ES-I3 (cell line): Measurements from ENCODE around the gene CERS6.
A peak's percentile ranks its signal among the peaks of the same experiment; 100 is the strongest.
"Not testable (repeated sequence)": the region's sequence is repeated elsewhere in the genome, so short reads cannot be mapped to it uniquely, and the experiment has no call there.

Experiments used
- H3K36me3 ChIP-seq: 2 replicates; pipeline ENCODE4 v1.6.1; 2013; ENCODE audit warnings: mild to moderate bottlenecking, low read length, control low read depth, moderate library complexity; ENCODE audit not compliant: insufficient read depth
- H3K4me1 ChIP-seq: 2 replicates; pipeline ENCODE4 v1.6.1; 2013; ENCODE audit warnings: mild to moderate bottlenecking, control low read depth, low read length; ENCODE audit not compliant: insufficient read depth
- H3K9ac ChIP-seq: 2 replicates; pipeline ENCODE4 v1.6.1; 2013; ENCODE audit warnings: low read depth, mild to moderate bottlenecking, low read length, moderate library complexity
- H3K9me3 ChIP-seq: 2 replicates; pipeline ENCODE4 v1.6.1; 2013; ENCODE audit warnings: mild to moderate bottlenecking, low read length, moderate library complexity; ENCODE audit not compliant: control insufficient read depth, insufficient read depth

The CERS6 gene

DNA sequence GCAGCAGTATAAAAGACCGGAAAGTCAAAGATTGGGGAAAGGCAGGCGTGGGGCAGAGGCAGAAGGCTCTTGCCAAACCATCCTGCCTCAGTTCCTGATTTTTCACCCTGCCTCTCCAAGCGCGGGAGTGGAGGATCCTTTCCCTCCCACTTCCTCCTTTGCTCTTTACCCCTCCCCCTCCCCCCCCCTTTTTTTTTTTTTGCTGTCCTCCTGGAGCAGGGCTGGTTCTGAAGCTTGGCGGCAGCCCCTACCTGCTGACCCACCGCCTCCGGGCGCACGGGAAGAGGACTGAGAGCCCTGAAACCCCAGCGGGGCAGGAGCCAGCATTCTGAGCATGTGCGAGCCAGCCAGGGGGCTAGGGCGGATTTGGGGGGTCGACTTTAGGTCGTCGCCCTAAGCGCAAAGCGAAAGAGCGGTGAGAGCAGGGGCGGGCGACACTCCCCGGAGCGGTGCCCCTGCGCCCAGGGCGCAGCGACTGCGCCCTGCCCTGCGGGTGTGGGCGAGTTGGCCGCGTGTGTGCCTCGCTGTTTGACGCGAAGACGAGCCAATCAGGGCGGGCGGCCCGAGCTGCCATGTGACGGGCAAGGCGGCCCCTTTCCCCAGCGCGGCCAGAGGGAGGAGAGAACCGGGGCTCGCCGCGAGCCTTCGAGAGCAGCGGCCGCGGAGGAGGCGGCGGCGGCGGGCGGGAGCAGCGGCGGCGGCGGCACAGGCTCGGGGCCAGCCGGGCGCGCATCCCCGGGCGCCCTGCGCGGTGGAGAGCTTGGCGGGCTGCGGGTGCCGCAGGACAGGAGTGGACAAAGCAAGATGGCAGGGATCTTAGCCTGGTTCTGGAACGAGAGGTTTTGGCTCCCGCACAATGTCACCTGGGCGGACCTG is at the start of gene CERS6:
Gene CERS6 (plus strand): TSS at position 628 of the 876 bp plus-strand sequence. CDS start 177 bp downstream, at position 805.
- peak within 1 kb of the TSS; percentile 96 for H3K9ac ChIP-seq

DNA sequence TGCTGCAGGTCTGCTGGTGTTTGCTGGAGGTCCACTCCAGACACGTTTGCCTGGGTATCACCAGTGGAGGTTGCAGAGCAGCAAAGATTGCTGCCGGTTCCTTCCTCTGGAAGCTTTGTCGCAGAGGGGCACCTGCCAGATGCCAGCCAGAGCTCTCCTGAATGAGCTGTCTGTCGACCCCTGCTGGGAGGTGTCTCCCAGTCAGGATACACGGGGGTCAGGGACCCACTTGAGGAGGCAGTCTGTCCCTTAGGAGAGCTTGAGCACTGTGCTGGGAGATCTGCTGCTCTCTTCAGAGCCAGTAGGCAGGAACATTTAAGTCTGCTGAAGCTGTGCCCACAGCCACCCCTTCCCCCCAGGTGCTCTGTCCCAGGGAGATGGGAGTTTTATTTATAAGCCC is 43.8 kb upstream of the CERS6 start:
- not testable (repeated sequence) for H3K36me3 ChIP-seq, H3K4me1 ChIP-seq, H3K9ac ChIP-seq
- peaks cover 12% of the 10 kb centered on the region for H3K9me3 ChIP-seq

More for the DNA sequence above, at the start of gene CERS6:
- no peaks in the 10 kb centered on the region for H3K9me3 ChIP-seq
- no peaks in the 10 kb centered on the region for H3K36me3 ChIP-seq
- peaks cover 8% of the 10 kb centered on the region; the same call in 1 of the 2 replicates for H3K4me1 ChIP-seq

DNA sequence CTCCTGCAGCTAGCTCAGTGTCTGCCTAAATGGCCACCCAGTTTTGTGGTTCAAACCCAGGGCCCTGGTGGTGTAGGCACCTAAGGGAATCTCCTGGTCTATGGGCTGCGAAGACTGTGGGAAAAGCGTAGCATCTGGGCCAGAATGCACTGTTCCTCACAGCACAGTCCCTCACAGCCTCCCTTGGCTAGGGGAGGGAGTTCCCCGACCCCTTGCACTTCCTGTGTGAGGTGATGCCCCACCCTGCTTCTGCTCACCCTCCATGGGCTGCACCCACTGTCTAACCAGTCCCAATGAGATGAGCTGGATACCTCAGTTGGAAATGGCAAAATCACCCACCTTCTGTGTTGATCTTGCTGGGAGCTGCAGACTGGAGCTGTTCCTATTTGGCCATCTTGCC is 43.0 kb upstream of the CERS6 start:
- H3K9me3 ChIP-seq = peaks cover 12% of the 10 kb centered on the region
- not testable (repeated sequence) for H3K9ac ChIP-seq, H3K36me3 ChIP-seq, H3K4me1 ChIP-seq

DNA sequence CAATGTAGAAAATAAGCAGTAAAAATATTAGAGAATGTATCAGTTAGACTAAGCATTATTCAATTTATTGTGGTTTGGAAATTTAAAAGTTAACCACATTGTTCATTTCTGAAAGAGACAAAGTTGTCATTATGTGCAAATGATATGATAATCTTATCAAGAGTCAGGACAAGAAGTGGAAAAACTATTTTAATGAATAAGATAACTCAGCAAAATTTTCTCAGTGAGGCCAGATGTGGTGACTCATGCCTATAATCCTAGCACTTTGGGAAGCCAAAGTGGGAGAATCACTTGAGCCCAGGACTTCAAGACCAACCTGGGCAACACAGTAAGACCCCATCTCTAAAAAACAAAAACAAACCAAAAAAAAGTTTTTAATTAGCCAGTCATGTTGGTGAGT is 39.5 kb upstream of the CERS6 start:
- Histone ChIP-seq H3K36me3 (no peaks in the 10 kb centered on the region), H3K9me3 (peaks cover 12% of the 10 kb centered on the region), H3K4me1 (no peaks in the 10 kb centered on the region), H3K9ac (no peak overlapping the region)

- no peaks in the 10 kb centered on the region for H3K36me3 ChIP-seq
- no peaks in the 10 kb centered on the region for H3K9me3 ChIP-seq
- H3K4me1 ChIP-seq = peaks cover 5% of the 10 kb centered on the region; the same call in 1 of the 2 replicates
- H3K9ac ChIP-seq = no peak overlapping the region
Observed at GRCh38 chr2:168422584-168422983, 33.5 kb upstream of the CERS6 start.

DNA sequence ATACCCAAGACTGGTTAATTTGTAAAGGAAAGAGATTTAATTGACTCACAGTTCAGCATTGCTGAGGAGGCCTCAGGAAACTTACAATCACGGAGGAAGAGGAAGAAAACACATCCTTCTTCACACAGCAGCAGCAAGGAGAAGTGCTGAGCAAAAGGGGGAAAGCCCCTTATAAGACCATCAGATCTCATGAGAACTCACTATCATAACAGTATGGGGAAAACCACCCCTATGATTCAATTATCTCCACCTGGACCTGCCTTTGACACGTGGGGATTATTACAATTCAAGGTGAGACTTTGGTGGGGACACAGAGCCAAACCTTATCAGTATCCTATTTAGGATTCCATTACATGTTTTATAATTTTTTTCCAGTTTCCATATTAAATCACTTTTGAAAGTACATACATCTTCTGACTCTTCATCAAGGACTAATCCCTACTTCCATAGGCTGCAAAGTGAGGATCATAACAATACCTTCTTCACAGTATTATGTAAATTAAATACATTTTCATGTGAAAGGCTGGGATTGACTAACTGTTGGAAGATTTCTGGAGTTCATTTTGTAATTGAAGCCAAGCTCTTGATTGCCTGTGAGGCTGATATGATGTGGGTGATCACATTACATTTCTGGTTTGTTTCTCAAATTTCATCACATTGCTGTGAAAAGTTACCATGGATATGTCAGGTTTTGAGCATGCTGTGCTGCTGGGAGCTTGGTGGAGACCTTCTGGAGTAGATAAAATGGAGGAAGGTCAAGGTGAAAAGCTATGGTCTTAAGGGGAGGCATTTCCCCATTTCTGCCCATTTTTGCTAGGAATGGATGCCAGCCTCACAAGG is 31.7 kb upstream of the CERS6 start:
- Histone ChIP-seq H3K4me1 (peaks cover 5% of the 10 kb centered on the region; the same call in 1 of the 2 replicates), H3K9me3 (no peaks in the 10 kb centered on the region), H3K9ac (no peak overlapping the region), H3K36me3 (no peaks in the 10 kb centered on the region)

DNA sequence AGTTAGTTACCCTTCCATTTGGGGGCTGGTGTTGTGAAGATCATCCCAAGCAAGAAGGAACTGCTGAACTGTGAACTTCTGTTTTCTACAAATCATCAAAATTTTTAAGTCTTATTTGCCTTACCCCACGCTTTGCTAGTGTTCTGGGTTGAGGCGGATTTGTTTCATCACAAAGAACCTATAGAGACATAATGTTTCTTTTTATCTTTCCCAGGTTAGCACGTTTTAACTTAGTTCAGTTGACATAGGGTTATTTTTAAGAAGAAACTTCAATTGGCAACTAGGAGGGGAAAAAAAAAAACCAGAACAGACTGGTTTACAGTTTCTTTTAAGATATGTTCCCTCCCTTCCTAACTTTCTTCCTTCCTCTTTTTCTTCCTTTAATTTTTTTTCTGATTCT is 31.1 kb upstream of the CERS6 start:
- Histone ChIP-seq H3K36me3 (no peaks in the 10 kb centered on the region), H3K9ac (no peak overlapping the region), H3K4me1 (peaks cover 5% of the 10 kb centered on the region; the same call in 1 of the 2 replicates), H3K9me3 (no peaks in the 10 kb centered on the region)

GRCh38 chr2:168426861-168427260 is 29.2 kb upstream of the CERS6 start:
- Histone ChIP-seq H3K9me3 (no peaks in the 10 kb centered on the region), H3K9ac (no peak overlapping the region), H3K36me3 (no peaks in the 10 kb centered on the region), H3K4me1 (peaks cover 9% of the 10 kb centered on the region; the same call in 1 of the 2 replicates)

DNA sequence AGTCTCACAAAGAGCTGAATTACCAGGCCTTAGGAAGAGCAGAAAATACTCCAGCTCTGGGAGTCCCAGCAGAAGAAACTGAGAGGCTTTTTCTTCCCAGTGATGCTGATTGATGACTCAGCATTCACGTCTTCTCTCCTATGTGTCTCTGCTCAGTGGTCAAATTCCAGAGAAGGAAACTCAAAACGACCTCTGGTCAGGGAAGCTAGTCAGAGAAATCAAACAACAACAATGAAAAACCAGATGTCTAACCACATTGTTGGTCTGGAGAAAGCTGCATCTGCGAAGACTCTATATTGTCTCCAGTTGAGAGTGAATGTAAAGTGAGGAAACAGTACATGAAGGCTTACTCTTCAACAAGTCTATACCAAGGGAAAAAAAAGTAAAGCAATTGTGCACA is 28.6 kb upstream of the CERS6 start:
- Histone ChIP-seq H3K36me3 (no peaks in the 10 kb centered on the region), H3K4me1 (peaks cover 9% of the 10 kb centered on the region; the same call in 1 of the 2 replicates), H3K9ac (no peak overlapping the region), H3K9me3 (no peaks in the 10 kb centered on the region)

DNA sequence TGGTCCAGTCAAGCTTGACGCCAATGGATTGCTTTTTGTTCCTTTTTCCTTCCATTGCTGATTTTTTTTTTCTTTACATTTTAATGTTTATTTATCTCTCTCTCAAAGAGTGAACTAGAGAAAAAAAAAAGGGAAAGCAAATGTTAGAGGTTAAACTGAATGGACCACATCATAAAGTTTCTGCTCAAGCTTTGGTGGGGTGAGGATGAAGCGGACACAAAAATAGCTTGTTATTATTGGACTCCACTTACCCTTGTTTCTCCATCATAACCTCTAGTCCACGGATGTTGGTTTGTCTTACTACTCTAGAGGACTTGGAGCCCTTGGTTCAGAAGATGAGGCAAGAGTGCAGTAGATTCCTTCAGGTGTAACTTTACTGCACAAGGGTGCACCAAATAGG is 27.6 kb upstream of the CERS6 start:
- Histone ChIP-seq H3K4me1 (peaks cover 9% of the 10 kb centered on the region; the same call in 1 of the 2 replicates), H3K9me3 (no peaks in the 10 kb centered on the region), H3K36me3 (no peaks in the 10 kb centered on the region), H3K9ac (no peak overlapping the region)

DNA sequence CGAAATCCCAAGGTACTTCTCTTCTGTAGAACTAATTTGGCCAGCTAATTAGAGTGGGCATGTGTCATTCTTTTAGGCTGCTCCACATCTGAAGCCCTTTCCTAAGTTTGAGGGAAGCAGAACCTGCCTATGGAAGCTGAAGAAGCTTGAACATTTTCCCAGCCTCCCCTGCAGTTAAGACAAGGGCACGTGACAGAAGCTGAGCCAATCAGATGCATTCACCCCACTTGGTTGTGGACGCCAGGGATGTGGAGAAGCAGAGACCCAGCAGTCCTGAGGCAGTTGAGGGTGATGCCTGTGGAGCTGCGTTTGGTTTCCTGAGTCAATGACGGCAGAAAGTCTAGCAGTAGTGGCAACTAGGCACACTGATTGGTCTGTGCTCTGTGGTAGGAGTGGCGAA is 26.1 kb upstream of the CERS6 start:
- Histone ChIP-seq H3K9me3 (no peaks in the 10 kb centered on the region), H3K9ac (no peak overlapping the region), H3K4me1 (0 out of 2 replicates have a peak, but pooled peaks cover 4% of the 10 kb centered on the region), H3K36me3 (no peaks in the 10 kb centered on the region)

GRCh38 chr2:168430431-168430830 is 25.6 kb upstream of the CERS6 start:
- Histone ChIP-seq H3K4me1 (0 out of 2 replicates have a peak, but pooled peaks cover 4% of the 10 kb centered on the region), H3K9me3 (no peaks in the 10 kb centered on the region), H3K36me3 (no peaks in the 10 kb centered on the region), H3K9ac (no peak overlapping the region)

- Histone ChIP-seq H3K36me3 (no peaks in the 10 kb centered on the region), H3K4me1 (0 out of 2 replicates have a peak, but pooled peaks cover 4% of the 10 kb centered on the region), H3K9ac (no peak overlapping the region), H3K9me3 (no peaks in the 10 kb centered on the region)
Observed at GRCh38 chr2:168431301-168432024, 24.6 kb upstream of the CERS6 start.

- no peaks in the 10 kb centered on the region for H3K36me3 ChIP-seq
- 0 out of 2 replicates have a peak, but pooled peaks cover 4% of the 10 kb centered on the region for H3K4me1 ChIP-seq
- no peak overlapping the region for H3K9ac ChIP-seq
- no peaks in the 10 kb centered on the region for H3K9me3 ChIP-seq
Observed at GRCh38 chr2:168432100-168432499, 24.0 kb upstream of the CERS6 start.
